GM21825 (cell line): ENCODE data around the gene SFXN1.
"Not testable (repeated sequence)": the region's sequence is repeated elsewhere in the genome, so short reads cannot be mapped to it uniquely, and the experiment has no call there.

Experiments
- ATAC-seq: cut with Tn5 transposase; IDR thresholded peaks from one replicate; pipeline ENCODE4 v1.9.1; 2021; ENCODE audit warnings: mild to moderate bottlenecking, moderate library complexity; ENCODE audit not compliant: unreplicated experiment

SFXN1 gene

DNA sequence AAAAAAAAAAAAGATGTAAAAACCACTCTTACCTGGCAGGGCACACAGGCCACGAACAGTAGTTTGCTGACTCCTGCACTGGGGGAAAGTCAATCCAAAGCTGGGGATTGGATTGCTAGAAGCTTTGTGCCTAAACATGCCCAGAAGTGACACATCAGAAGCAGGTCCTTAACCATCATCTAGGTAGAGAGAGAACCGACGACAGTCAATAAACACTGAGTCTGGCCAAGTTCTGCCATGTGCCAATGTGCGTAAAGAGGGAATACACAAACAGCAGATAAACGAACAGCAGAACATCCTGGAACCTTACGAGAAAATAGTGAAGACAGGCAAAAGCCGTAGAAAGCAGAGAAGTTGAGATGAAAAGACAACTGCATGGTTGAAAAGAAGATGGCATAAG lies 14.9 kb downstream of the SFXN1 start:
- no peak for ATAC-seq

GRCh38 chr5:175493726-175494125 lies 15.4 kb downstream of the SFXN1 start:
- ATAC-seq = no peak

DNA sequence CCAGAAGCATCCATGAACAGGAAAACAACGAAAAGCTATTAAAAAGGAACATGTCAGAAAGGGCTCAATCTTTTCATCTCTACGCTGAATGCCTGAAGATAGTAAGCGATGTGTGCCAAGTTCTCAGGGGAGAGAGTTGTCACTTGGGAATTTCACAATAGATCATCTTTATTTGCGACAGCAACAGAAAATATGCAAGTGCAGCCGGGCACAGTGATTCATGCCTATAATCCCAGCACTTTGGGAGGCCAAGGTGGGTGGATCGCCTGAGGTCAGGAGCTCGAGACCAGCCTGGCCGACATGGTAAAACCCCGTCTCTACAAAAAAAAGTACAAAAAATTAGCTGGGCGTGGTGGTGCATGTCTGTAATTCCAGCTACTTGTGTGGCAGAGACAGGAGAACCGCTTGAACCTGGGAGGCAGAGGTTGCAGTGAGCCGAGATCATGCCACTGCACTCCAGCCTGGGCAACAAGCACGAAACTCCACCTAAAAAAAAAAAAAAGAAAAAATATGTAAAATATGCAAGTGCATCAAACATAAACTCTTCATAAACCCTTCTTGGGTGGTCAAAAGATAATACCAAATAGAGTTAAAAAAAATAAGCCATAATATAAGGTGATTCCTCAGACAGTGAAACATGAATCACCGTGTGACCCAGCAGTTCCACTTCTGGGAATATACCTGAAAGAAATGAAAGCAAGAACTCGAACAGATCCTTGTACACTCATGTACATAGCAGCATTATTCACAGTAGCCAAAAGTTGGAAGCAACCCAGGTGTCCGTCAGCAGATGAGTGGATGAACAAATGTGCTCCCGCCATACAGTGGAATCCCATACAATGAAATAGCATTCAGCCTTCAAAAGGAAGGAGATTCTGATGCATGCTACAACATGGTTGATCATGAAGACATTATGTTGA lies 16.2 kb downstream of the SFXN1 start:
- no peak for ATAC-seq

GRCh38 chr5:175501759-175502158 lies 23.4 kb downstream of the SFXN1 start:
- ATAC-seq = no peak

- ATAC-seq = not testable (repeated sequence)
Measured at GRCh38 chr5:175507671-175508070, 29.3 kb downstream of the SFXN1 start.

- ATAC-seq = no peak
Measured at GRCh38 chr5:175508896-175509295, 30.5 kb downstream of the SFXN1 start.

DNA sequence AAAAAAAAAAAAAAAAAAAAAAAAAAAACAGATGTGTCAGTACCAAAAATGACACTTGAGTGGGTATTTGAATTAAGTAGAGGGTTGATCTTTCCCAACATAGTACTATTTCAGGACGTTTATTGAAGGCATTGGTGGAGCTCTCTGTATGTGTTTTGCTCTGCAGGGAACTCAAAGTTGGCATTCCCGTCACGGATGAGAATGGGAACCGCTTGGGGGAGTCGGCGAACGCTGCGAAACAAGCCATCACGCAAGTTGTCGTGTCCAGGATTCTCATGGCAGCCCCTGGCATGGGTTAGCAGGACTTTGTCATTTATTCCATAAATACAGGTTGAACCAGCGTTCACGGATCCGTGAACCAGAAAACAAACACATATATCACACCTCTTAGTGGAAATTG lies 34.9 kb downstream of the SFXN1 start:
- ATAC-seq = no peak

DNA sequence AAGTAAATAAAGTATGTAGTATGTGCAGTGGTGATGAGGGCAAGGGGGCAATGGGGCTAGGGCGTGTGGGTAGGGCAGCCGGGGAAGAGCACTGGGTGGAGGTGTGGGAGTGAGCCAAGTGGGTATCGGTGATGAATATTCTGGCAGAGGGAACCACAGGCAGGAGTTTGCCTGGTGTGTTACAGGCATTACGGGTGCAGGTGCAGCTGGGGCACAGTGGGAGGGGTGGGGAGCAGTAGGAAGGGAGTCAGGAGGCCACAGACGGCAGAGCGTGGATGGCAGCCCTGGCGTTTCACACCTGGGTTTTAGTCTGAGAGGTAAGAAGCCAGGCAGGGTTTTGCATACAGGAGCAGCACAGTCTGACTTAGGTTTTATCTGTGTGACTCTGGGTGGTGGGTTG lies 35.4 kb downstream of the SFXN1 start:
- no peak for ATAC-seq

DNA sequence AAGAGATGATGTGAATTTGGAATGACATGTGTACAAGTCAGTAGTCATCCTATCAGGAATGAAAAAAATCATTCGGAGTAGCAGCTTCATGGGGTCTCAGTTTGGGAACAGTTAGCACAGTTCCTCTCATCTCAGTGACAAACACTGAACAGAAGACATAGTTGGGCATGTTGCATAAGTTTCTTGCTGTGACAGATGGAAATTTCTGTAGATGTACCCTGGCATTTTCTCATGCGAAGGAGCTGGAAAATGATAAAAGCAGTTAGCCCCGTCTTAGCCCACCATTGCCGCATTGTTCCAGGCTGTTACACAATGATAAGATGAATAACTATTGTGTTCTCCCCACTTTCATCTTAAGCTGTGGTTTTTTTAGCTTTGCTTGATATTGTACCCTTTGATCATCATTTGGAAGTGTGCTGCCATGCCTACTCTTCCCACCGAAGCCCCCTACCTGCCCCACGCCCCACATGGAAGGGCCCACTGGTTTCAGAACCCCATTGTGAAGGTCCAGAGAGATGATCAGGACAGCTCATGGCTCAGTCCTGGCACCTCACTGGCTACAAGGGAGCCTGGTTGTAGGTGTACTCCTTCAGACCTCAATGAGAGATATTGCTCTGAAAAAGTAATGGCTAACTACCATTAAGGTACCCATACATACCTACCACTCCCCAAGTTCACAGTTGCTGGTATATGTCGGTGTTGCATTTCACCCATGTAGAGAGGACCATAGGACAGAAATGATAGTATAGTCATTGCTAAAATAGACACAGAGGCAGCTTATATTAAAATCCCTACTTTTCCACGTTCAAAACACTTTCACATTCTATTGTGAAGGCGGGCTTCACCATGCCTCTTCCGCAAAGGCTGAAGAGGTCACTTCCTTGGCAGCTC lies 38.8 kb downstream of the SFXN1 start:
- no peak for ATAC-seq

DNA sequence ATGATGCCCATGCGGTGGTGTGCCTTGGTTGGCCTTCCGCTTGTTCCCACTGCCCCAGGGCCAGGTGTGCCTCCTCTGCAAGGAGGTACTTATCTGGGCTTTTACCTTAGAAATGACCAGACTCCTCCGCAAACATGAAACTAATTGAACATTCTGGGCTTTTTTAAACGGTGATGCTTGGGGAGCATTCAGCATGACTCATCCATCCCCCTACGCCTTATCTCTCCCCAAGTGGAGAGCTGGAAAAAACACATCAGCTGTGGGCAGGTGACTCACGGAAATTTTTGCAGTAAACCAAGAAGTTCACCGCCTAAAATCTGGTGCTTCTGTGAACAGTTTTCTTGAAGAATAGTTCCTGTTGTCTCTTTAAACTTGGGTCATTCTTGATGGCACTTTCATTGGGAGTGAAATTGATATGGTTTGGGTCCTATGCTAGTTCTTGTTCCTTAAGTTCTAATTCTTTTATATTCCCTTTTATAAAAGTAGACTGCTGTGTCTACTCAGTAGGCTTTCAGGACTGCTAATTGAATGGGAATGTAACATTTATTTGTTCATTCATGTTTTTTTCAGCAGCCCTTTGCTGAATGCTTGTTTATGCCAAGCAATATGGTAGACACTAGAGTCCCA lies 39.6 kb downstream of the SFXN1 start:
- ATAC-seq = no peak

GRCh38 chr5:175519006-175519405 lies 40.6 kb downstream of the SFXN1 start:
- no peak for ATAC-seq

- ATAC-seq = no peak
Measured at GRCh38 chr5:175520321-175520720, 42.0 kb downstream of the SFXN1 start.

DNA sequence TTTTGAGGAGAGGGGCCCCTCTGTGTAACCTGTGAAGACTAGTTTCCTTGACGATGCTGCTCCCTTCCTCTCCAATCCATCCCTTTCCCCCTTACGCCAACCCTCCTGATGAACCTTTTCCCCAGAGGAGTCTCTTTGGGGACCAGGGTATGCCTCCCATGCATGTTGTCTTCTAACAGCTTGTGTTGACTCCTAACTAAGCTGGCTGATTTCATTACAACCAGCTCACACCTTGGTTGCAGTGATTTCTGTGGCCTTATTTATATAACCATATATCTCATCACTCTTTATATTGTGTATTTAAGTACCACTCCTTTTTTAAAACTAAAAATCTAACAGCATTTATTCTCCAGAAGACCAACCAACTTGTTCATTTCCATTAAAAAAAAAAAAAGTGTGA lies 42.5 kb downstream of the SFXN1 start:
- no peak for ATAC-seq

DNA sequence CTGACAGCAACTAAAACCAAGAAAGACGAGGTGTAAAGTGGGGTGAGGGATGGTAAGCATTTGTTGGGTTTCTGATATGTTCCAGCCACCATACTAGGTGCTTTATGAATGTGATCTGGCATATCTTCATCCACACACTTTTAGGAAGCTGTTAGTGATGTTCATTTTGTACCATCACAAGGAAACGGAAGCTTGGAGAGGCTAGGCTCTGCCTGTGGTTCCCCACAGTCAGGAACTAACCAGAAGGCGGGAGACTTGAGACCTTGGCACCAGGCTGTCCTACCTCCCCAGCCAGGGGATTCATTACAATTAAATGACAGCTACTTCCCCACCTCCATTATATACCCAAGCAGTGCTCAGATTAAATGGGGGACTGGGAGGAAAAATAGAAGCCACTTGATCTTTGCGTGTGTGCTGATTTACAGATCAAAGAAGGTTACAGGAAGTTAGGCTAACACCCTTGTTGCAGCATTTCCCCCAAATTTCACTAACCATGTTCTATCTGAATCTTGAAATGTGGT lies 43.0 kb downstream of the SFXN1 start:
- no peak for ATAC-seq

- no peak for ATAC-seq
Measured at GRCh38 chr5:175523292-175523691, 44.9 kb downstream of the SFXN1 start.

DNA sequence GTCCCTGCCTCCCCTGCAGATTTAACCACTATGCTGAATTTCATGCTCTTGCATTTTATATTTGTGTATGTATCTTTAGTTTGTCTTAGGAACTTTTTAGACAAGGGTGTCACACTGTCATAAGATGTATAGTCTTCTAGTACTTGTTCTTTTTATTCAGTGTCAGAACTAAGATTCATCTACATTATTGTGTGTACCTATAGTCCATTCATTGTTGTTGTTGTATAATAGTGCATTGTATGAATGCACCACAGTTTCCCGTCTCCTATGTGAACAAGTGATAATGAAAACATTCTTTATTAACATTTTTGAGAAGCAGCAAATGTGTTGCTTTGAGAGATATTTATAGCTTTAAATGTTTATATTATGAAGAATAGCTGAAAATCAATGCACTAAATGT lies 45.9 kb downstream of the SFXN1 start:
- no peak for ATAC-seq

GRCh38 chr5:175526691-175527090 lies 48.3 kb downstream of the SFXN1 start:
- ATAC-seq = no peak

- no peak for ATAC-seq
Measured at GRCh38 chr5:175531361-175531760, 53.0 kb downstream of the SFXN1 start.

DNA sequence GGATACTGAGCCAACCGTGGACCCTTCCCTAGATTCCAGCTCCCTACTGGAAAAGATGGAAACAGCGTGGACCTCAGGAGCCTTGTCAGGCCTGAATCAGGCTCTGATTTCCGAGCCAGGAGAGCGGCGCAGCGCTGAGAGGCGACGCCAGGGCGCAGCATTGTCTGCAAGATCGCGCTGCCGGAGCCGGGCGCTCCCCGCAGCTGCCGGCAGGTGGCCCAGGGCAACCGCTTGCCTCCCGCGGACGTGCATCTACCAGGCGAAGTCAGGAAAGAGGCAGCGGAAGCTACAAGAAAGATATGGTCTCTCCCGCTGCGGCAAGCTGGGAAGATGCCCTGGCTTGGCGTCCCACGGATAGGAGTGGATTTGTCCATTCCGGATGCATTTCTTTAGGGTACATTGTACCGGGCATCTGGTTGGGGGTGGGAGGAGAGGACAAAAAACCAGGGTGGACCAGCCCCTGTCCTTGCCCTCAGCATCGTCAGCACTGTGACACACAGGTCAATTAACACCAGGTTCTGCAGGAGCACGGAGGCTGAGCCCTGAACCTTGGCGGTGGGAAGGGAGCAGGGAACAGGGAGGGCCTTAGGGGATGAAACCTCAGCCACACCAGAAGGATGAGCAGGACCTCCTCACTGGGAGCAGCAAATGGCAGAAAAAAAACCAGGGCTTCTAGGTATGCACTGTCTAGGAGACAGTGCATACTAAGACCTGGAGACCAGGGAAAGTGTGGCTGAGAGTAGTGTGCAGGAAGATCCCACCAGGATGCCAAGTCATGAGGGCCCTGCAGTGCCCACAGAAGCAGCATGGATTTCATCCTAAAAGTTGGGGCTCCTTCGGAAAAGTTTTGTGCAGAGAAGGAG lies 55.9 kb downstream of the SFXN1 start:
- peak; percentile 98 for ATAC-seq

GRCh38 chr5:175535331-175535730 lies 57.0 kb downstream of the SFXN1 start:
- ATAC-seq = not testable (repeated sequence)
